ENCODE measurements around the gene LDLRAD3.
A peak's percentile ranks its signal among the peaks of the same experiment; 100 is the strongest.

Gene LDLRAD3

DNA sequence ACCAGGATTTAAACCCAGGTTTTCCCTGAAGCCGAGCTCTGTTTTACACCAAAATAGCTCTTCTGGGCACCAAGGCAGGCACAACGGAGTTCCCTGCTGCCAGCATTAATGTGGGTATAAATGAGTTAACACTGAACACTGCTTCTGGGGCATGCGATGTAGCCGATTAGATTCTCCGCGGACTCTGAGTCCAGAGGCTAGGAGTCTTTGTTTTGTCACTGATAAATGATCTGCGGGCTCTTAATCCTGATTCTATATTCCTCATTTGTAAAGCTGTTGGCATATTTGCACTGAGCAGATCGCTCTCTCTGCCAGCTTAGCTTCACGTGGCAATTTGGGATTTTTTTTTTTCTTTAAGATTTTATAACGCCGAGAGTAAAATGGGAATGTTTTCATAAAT is 16.8 kb upstream of the LDLRAD3 start:
- no peak for TF ChIP-seq CTCF (conservative IDR thresholded peaks at IDR 0.05; ENCODE audit: low read depth, low read length)
- H3K4me3 ChIP-seq (ENCODE audit: low read depth, low read length): no peak overlapping the region
- DNase-seq (ENCODE audit: low read depth): no peak

DNA sequence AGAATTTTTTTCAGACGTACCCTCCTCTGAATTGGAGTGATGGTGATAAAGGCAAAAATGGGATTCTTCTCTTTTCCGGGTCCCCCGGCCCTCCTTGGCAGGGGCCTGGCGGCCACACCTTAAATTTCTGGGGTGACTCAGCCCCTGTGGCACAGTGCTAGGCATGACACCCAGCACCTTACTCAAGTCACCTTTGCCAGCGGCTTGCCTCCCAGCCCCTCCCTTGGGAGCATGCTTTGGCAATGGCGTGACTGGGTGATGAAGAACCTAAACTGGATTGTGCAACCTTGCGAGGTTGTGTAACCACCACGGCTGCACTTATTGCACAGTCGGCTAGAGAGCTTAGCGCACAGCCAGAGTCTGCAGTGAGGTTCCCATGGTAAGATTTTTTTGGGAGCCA is 16.2 kb upstream of the LDLRAD3 start:
- peak; percentile 91 for DNase-seq (ENCODE audit: low read depth)
- no peak overlapping the region for H3K4me3 ChIP-seq (ENCODE audit: low read depth, low read length)
- TF ChIP-seq CTCF (conservative IDR thresholded peaks at IDR 0.05; ENCODE audit: low read depth, low read length): no peak

DNA sequence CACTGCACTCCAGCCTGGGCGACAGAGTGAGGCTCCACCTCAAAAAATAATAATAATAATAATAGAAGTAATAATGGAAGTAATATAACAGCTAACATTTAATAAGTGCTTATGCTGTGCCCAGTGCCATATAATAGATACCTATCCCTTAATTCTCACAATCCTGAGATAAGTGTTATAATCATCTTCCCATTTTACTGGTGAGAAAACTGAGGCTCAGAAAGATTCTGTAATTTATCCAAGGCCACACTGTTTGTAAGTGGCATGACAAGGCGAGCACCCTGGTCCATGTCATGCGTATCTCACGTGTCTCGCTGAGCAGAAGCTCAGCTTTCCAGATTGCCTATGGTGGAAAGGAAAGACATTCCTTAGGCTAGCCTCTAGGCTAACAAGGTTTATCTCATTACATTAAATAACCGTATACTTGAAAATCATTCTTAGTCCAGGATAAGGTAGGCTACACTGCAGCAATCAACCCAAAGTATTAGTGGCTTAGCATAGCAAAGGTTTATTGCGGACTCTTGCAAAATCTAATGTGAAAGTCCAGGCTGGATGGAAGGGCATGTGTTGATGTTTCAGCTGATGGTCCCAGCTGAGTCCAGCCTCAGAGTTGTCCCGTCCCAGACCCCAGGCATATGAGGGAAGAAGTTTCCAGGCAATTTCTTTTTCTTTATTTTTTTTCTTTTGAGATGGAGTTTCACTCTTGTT is 15.0 kb upstream of the LDLRAD3 start:
- DNase-seq (ENCODE audit: low read depth): no peak
- H3K4me3 ChIP-seq (ENCODE audit: low read depth, low read length): no peak overlapping the region
- no peak for TF ChIP-seq CTCF (conservative IDR thresholded peaks at IDR 0.05; ENCODE audit: low read depth, low read length)

DNA sequence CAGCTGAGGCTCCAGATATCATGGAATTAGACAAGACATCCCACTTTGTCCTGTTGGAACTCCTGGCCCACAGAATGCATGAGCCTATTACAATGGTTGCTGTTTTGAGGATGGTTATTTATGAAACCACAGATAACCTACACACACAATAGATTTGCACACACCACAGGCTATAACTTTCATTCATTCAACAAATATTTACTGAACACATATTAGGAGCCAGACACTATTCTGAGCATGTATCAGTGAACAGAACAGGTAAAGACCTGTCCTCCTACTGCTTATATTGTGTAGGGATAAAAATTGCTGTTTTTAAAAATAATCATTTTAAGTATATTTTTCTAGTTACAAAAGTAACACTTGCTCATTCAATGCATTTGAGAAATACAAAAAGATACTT is 13.4 kb upstream of the LDLRAD3 start:
- TF ChIP-seq CTCF (conservative IDR thresholded peaks at IDR 0.05; ENCODE audit: low read depth, low read length): no peak
- H3K4me3 ChIP-seq (ENCODE audit: low read depth, low read length): no peak overlapping the region
- DNase-seq (ENCODE audit: low read depth): no peak

DNA sequence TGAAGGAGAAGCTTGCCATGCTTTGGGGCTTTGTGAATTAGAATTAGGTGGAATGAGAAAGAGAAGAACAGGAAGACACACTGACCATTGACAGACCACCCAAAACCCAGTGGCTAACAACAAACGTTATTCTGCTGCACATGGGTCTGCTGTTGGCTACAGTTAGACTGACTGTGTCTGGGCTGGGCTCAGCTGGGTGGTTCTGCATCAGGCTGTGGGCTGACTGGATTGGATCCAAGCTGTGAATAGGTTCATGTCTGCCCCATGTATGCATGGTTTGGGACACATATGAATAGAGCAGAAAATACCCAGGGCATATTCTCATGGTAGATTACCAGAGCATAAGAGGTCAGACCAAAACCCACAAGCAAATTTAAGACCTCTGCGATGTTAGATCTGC is 11.7 kb upstream of the LDLRAD3 start:
- no peak for DNase-seq (ENCODE audit: low read depth)
- TF ChIP-seq CTCF (conservative IDR thresholded peaks at IDR 0.05; ENCODE audit: low read depth, low read length): no peak
- no peak overlapping the region for H3K4me3 ChIP-seq (ENCODE audit: low read depth, low read length)

GRCh38 chr11:35932681-35933319 is 11.1 kb upstream of the LDLRAD3 start:
- DNase-seq (ENCODE audit: low read depth): peak; percentile 34
- TF ChIP-seq CTCF (conservative IDR thresholded peaks at IDR 0.05; ENCODE audit: low read depth, low read length): no peak
- H3K4me3 ChIP-seq (ENCODE audit: low read depth, low read length): no peak overlapping the region

Data from choroid plexus epithelial cell (primary cell).